SK-N-SH treated with all-trans-retinoic acid at 6 μM for 48 hours (cell line): Measurements from ENCODE around the gene IMMP2L.

Experiments used
- ATAC-seq: fragments of 200-7000 bp; cut with Tn5 transposase; 3 replicates; pipeline ENCODE4 v1.9.1; 2020; ENCODE audit warnings: mild to moderate bottlenecking, moderate library complexity
- BACH2 ChIP-seq: fragments of 250-450 bp; sonication (Bioruptor Pico); IDR thresholded peaks from 2 replicates; pipeline ENCODE4 v1.9.0; 2021; ENCODE audit warnings: mild to moderate bottlenecking, borderline replicate concordance
- CREB5 ChIP-seq: fragments of 250-450 bp; sonication (Bioruptor Pico); IDR thresholded peaks from 2 replicates; pipeline ENCODE4 v1.5.1; 2020; ENCODE audit warnings: low read depth, mild to moderate bottlenecking, moderate library complexity
- CSDC2 ChIP-seq: fragments of 250-450 bp; sonication (Bioruptor Pico); IDR thresholded peaks from 2 replicates; pipeline ENCODE4 v1.5.0; 2020; ENCODE audit warnings: mild to moderate bottlenecking, moderate library complexity
- ESRRG ChIP-seq: fragments of 250-450 bp; sonication (Bioruptor Pico); IDR thresholded peaks from 2 replicates; pipeline ENCODE4 v1.6.1; 2021; ENCODE audit warnings: mild to moderate bottlenecking
- ISL1 ChIP-seq: fragments of 250-450 bp; sonication (Bioruptor Pico); IDR thresholded peaks from 2 replicates; pipeline ENCODE4 v2.1.2; 2022; ENCODE audit warnings: mild to moderate bottlenecking, moderate library complexity
- PATZ1 ChIP-seq: fragments of 250-450 bp; sonication (Bioruptor Pico); IDR thresholded peaks from 2 replicates; pipeline ENCODE4 v1.8.0; 2020; ENCODE audit warnings: mild to moderate bottlenecking, moderate library complexity, borderline replicate concordance
- POU6F1 ChIP-seq: fragments of 250-450 bp; sonication (Bioruptor Pico); IDR thresholded peaks from 2 replicates; pipeline ENCODE4 v1.8.0; 2021; ENCODE audit warnings: low read depth, mild to moderate bottlenecking, moderate library complexity, borderline replicate concordance
- PPARA ChIP-seq: fragments of 250-450 bp; sonication (Bioruptor Pico); IDR thresholded peaks from 2 replicates; pipeline ENCODE4 v1.5.0; 2020; ENCODE audit warnings: mild to moderate bottlenecking, borderline replicate concordance
- RARB ChIP-seq: fragments of 250-450 bp; sonication (Bioruptor Pico); IDR thresholded peaks from 2 replicates; pipeline ENCODE4 v1.8.0; 2021; ENCODE audit warnings: mild to moderate bottlenecking, moderate library complexity
- TCF4 ChIP-seq: fragments of 250-450 bp; sonication (Bioruptor Pico); IDR thresholded peaks from 2 replicates; pipeline ENCODE4 v1.8.0; 2021; ENCODE audit warnings: mild to moderate bottlenecking, moderate library complexity, borderline replicate concordance
- TOX ChIP-seq: fragments of 250-450 bp; sonication (Bioruptor Pico); IDR thresholded peaks from 2 replicates; pipeline ENCODE4 v1.8.0; 2021; ENCODE audit warnings: mild to moderate bottlenecking, moderate library complexity, borderline replicate concordance
- ZC3H10 ChIP-seq: fragments of 250-450 bp; sonication (Bioruptor Pico); IDR thresholded peaks from 2 replicates; pipeline ENCODE4 v1.5.1; 2021; ENCODE audit warnings: mild to moderate bottlenecking, moderate library complexity
- ZFP3 ChIP-seq: fragments of 250-450 bp; sonication (Bioruptor Pico); IDR thresholded peaks from 2 replicates; pipeline ENCODE4 v1.5.0; 2020; ENCODE audit warnings: mild to moderate bottlenecking, moderate library complexity
- ZNF565 ChIP-seq: fragments of 450-650 bp; formaldehyde crosslinking; conservative IDR thresholded peaks from 2 replicates; pipeline ENCODE4 v1.5.0; 2020; ENCODE audit warnings: low read depth, mild to moderate bottlenecking, moderate library complexity
- ZNF70 ChIP-seq: fragments of 450-650 bp; formaldehyde crosslinking; IDR thresholded peaks from 2 replicates; pipeline ENCODE4 v1.5.0; 2020; ENCODE audit warnings: mild to moderate bottlenecking, moderate library complexity
- TF ChIP-seq, protein P1 (sequence below): fragments of 250-450 bp; sonication (Bioruptor Pico); IDR thresholded peaks from 2 replicates; pipeline ENCODE4 v1.5.1; 2021; ENCODE audit warnings: mild to moderate bottlenecking, moderate library complexity
- TF ChIP-seq, protein P2 (sequence below): fragments of 250-450 bp; sonication (Bioruptor Pico); IDR thresholded peaks from 2 replicates; pipeline ENCODE4 v1.5.0; 2020; ENCODE audit warnings: mild to moderate bottlenecking, moderate library complexity

The IMMP2L gene

DNA sequence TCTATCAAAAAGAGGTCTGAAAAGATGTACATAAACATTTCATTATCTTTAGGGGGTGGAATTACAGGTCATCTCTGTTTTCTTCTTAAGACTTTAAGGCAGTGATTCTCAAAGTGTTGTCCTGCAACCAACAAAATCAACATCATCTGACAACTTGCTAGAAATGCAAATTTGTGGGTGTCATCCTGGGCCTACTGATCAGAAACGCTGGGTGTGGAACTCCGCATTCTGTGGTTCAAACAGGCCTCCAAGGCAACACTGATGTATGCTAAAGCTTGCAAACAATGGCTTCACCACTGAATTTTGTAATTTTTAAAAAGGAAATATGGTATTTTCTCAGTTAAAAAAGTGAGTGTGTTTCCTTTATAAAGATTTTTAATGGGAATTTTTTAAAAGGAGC is 873.4 kb downstream of the IMMP2L start:
- no peak for TF ChIP-seq ZNF565 (CRISPR knock-in tag)
- TF ChIP-seq CSDC2 (CRISPR knock-in tag), result no peak
- no peak for TF ChIP-seq ZC3H10 (CRISPR knock-in tag)
- TF ChIP-seq ISL1 (CRISPR knock-in tag), result no peak
- no peak for TF ChIP-seq CREB5 (CRISPR knock-in tag)
- TF ChIP-seq BACH2 (CRISPR knock-in tag), result no peak
- TF ChIP-seq POU6F1, result no peak
- TF ChIP-seq TOX (CRISPR knock-in tag), result no peak
- TF ChIP-seq PPARA (CRISPR knock-in tag), result no peak
- no peak for TF ChIP-seq PATZ1 (CRISPR knock-in tag)
- TF ChIP-seq, protein P1, sequence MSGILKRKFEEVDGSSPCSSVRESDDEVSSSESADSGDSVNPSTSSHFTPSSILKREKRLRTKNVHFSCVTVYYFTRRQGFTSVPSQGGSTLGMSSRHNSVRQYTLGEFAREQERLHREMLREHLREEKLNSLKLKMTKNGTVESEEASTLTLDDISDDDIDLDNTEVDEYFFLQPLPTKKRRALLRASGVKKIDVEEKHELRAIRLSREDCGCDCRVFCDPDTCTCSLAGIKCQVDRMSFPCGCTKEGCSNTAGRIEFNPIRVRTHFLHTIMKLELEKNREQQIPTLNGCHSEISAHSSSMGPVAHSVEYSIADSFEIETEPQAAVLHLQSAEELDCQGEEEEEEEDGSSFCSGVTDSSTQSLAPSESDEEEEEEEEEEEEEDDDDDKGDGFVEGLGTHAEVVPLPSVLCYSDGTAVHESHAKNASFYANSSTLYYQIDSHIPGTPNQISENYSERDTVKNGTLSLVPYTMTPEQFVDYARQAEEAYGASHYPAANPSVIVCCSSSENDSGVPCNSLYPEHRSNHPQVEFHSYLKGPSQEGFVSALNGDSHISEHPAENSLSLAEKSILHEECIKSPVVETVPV (CRISPR knock-in tag), result no peak
- TF ChIP-seq ZNF70 (CRISPR knock-in tag), result no peak
- no peak for TF ChIP-seq TCF4 (CRISPR knock-in tag)
- no peak for TF ChIP-seq RARB (CRISPR knock-in tag)
- TF ChIP-seq ESRRG (CRISPR knock-in tag), result no peak
- TF ChIP-seq, protein P2, sequence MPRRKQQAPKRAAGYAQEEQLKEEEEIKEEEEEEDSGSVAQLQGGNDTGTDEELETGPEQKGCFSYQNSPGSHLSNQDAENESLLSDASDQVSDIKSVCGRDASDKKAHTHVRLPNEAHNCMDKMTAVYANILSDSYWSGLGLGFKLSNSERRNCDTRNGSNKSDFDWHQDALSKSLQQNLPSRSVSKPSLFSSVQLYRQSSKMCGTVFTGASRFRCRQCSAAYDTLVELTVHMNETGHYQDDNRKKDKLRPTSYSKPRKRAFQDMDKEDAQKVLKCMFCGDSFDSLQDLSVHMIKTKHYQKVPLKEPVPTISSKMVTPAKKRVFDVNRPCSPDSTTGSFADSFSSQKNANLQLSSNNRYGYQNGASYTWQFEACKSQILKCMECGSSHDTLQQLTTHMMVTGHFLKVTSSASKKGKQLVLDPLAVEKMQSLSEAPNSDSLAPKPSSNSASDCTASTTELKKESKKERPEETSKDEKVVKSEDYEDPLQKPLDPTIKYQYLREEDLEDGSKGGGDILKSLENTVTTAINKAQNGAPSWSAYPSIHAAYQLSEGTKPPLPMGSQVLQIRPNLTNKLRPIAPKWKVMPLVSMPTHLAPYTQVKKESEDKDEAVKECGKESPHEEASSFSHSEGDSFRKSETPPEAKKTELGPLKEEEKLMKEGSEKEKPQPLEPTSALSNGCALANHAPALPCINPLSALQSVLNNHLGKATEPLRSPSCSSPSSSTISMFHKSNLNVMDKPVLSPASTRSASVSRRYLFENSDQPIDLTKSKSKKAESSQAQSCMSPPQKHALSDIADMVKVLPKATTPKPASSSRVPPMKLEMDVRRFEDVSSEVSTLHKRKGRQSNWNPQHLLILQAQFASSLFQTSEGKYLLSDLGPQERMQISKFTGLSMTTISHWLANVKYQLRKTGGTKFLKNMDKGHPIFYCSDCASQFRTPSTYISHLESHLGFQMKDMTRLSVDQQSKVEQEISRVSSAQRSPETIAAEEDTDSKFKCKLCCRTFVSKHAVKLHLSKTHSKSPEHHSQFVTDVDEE, result no peak
- no peak for ATAC-seq

GRCh38 chr7:110685899-110686298 is 876.4 kb downstream of the IMMP2L start:
- TF ChIP-seq PATZ1 (CRISPR knock-in tag) (no peak), POU6F1 (no peak), ZFP3 (CRISPR knock-in tag) (no peak), ZC3H10 (CRISPR knock-in tag) (no peak), BACH2 (CRISPR knock-in tag) (no peak)
- TF ChIP-seq, protein P1 (CRISPR knock-in tag), result no peak
- TF ChIP-seq, all 23 proteins: peak for 0
- no peak for ATAC-seq
